Stimulated activated CD4-positive, alpha-beta T cell treated with anti-CD3 and anti-CD28 coated beads, Interleukin-4, amount 100 ng/mL, for 48 hours (primary cell): Measurements from ENCODE around the gene SLC6A13.
"Not testable (repeated sequence)": the region's sequence is repeated elsewhere in the genome, so short reads cannot be mapped to it uniquely, and the experiment has no call there.

Experiments
- DNase-seq, 2 donors: peaks; one replicate each; pipeline ENCODE4 v3.0.0-alpha.2; 2020; ENCODE audit warnings: low read depth in 2 of 2

Gene SLC6A13

GRCh38 chr12:262817-263216, at the start of gene SLC6A13:
Gene SLC6A13, minus strand, starts transcription at chr12:262836. Its CDS starts 2,784 bp downstream, at chr12:260052.
- no peak for DNase-seq

- no peak for DNase-seq
These were observed 45.9 kb upstream of the SLC6A13 start for GRCh38 chr12:308511-308910.

- DNase-seq, result no peak
These were observed 44.8 kb upstream of the SLC6A13 start for GRCh38 chr12:307406-307805.

GRCh38 chr12:304805-305204, 42.2 kb upstream of the SLC6A13 start:
- no peak for DNase-seq

- DNase-seq, result not testable (repeated sequence)
These were observed 40.1 kb upstream of the SLC6A13 start for GRCh38 chr12:302766-303165.

DNA sequence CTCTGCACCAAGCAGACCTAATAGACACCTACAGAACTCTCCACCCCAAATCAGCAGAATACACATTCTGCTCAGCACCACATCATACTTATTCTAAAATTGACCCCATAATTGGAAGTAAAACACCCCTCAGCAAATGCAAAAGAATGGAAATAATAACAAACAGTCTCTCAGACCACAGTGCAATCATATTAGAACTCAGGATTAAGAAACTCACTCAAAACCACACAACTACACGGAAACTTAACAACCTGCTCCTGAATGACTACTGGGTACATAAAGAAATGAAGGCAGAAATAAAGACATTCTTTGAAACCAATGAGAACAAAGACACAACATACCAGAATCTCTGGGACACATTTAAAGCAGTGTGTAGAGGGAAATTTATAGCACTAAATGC, 37.5 kb upstream of the SLC6A13 start:
- not testable (repeated sequence) for DNase-seq

GRCh38 chr12:299511-299910, 36.9 kb upstream of the SLC6A13 start:
- not testable (repeated sequence) for DNase-seq

DNA sequence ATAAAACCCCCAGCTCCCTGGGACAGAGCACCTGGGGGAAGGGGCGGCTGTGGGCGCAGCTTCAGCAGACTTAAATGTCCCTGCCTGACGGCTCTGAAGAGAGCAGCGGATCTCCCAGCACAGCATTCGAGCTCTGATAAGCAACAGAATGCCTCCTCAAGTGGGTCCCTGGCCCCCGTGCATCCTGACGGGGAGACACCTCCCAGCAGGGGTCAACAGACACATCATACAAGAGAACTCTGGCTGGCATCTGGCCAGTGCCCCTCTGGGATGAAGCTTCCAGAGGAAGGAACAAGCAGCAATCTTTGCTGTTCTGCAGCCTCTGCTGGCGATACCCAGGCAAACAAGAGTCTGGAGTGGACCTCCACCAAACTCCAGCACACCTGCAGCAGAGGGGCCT, 35.4 kb upstream of the SLC6A13 start:
- not testable (repeated sequence) for DNase-seq

DNA sequence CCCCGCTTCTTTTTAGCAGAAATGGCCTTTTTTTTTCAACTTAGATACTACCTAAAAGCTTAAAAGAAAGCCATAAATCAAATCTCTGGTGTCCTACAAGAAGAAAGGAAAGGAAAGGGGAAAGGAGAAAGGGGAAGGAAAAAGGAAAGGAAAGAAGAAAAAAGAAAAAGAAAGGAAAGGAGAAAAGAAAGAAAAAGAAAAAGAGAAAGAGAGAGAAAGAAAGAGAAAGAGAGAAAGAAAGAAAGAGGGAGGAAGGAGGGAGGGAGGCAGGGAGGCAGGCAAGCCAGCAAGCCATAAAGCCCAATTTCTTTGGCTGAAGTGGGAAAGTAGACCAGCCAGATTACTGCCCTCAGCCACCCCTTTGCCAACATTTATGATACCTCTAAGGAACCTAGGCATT, 32.5 kb upstream of the SLC6A13 start:
- DNase-seq, result no peak

GRCh38 chr12:293199-293598, 30.6 kb upstream of the SLC6A13 start:
- DNase-seq, result no peak

DNA sequence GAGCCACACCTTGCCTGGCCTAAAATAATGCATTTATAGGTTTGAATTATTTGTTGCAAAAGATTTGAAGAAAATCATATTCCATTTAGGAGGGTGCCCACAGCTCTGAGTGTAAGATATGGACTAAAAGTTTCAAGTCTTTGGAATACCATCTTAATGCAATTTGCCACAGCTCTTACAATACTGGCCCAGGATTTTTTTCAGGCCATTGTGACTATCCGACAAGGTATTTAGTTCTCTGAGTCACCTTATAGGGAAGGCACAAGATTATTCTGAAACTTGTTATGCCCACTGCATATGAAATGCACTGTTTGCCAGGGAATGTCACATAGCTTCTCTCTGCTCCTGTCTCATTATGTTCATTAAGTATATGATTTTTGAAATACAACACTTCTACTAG, 29.6 kb upstream of the SLC6A13 start:
- no peak for DNase-seq

DNA sequence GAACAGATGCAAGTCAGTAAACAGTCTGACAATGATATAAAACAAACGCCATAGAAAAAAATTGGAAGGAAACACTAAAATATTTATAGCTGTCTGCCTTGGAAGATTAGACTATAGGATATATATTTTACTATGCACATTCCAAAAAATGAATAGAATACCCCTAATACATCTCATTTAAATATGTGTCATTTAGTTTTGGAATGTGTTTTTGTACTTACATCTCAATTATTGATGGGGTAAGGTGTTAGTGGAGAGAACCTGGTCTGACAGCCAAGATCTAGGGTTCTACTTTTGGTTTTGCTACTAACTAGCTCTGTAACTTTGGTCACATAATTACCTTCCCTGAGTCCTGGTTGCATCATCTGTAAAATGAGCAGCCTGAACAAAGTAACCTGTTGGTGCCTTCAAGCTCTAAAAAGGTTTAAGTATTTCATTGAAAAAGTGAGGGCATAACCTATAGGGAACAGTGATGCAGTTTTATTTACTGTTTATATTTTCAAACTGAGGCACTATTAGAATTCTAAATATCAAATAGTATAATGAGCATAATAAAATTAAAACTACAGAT, 28.6 kb upstream of the SLC6A13 start:
- no peak for DNase-seq

DNA sequence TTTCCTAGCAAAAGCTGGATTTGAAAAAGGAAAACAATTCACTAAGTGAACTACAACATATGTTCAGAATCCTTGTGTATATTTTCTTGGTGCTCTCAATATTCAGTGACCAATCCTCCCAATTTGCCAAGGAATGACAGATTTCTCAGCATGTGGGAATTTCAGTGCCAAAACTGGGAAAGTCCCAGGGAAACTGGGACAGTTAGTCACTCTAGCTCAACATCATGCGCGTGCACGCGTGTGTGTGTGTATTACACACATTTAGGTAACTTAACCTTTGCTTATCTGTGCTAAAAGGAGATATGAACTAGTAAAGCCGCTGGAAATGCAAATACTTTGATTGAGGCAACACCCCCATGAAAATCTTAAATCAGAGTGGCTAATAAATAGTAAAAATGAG, 26.1 kb upstream of the SLC6A13 start:
- no peak for DNase-seq

DNA sequence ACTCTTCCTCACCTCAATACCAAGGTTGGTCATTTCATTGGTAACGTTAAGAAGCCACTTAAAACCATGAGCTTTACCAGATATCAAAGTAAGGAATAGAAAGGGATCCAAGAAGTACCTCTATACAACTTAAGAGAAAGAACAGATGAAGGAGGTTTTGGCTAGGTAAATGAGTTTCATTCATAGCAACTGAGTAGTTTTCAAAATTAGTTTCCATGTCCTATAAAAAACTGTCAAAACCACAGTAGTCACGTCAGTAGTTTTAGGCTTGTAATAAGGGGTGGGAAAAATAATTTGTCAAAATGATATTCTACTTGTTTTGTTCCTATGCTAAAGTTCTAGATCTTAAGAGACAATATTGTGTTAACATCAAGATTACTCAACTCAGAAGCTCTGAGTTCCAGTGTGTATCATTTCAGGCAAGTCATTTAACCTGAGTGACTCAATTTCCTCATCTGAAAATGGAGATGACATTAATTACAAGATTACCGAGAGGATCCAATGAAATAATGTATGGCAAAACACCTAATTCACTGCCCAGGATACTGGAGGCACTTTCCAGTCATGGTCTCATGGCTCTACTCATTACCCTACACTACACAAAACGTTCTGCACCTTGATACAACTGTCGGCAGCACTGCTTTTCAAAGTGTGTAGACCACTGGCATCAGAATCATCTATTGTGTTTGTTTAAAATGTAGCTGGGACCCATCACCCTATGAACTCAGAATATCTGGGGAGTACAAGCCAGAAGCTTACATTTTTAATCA, 24.1 kb upstream of the SLC6A13 start:
- DNase-seq, result no peak

DNA sequence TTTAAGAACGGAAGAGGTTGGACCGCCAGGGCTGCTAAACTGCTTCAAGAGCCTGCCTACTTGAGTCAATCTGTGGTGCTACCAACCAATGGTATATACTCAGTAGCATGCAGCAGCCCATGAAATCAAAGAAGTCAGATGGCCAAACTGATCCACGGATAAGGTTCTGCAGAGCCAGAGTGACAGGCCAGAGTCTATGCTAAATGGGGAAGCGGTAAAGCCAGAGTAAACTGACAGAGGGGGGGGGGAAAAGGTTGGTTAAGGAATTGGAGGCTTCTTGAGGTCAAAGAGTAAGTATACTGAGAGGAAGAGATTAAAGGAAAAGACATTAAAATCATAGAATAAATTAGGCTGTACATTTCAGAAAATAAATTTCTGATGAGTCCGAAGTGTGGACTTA, 15.4 kb upstream of the SLC6A13 start:
- DNase-seq, result no peak

DNA sequence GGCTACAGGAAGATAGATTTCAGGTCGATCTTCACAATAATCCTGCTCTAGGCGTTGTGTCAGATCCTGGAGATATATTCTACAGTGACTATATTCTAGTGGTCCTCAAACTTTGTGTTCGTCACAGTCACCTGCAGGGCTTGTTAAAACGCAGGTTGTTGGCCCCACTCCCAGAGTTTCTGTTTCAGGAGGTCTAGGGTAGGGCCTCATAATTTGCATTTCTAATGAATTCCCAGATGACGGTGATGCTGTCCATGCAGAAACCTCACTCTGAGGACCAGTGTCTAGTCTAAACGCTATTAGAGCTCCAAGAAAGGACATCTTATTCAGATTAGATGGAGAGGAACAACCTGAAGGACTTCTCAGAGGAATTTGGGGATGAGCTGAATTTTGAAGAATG, 13.2 kb upstream of the SLC6A13 start:
- no peak for DNase-seq

DNA sequence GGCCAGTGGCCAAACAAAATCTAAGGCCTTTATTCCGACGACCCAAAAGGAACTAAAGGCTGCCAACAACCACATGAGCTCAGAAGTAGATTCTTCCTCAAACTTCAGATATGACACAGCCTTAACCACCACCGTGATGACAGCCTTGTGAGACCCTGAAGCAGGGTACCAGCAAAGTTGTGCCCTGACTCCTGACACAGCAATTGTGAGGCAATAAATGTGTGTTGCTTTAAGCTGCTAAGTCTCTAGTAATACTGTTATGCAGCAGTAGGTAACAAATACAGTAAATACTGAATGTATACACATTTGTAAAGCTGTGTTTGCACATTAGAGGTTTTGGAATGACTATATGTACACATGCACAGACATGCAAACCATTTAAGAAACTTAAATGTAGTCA, 10.7 kb upstream of the SLC6A13 start:
- no peak for DNase-seq

DNA sequence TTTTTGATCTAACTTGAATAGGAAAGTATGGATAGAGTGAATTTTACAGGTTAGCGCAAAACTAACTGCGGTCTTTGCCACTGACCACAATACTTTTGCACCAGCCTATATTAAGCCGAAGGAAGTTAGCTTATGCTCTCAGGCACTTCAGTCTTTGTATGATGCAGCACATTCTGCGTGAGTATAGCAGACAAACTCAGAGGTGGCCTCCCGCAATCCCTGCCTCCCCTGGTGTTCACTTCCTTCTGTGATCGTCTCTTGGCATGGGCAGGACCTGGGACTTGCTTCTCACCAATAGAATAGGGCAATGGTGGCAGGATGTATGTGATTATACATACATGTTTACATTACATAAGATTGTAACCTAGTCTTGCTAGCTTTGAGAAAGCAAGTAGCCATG, 10.3 kb upstream of the SLC6A13 start:
- DNase-seq, result no peak

DNA sequence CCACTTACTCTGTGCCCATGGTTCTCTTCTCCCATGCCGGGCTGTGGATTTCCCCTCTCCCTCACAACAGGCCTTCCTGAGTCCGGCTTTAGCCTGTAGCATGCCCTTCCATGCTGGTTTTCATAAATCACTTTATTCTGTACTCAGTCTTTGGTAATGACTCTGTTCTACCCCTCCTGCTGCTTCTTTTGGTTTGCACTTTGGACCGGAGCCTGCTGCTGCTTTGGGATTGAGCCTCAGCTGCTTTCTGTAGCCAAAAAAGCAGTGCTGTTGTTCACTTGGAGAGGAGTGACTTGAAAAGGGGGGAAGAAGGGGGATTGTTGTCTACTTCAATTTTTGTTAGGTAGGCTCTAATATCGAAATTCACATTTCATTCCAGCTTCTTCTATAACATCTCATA, 8.5 kb upstream of the SLC6A13 start:
- DNase-seq, result no peak

DNA sequence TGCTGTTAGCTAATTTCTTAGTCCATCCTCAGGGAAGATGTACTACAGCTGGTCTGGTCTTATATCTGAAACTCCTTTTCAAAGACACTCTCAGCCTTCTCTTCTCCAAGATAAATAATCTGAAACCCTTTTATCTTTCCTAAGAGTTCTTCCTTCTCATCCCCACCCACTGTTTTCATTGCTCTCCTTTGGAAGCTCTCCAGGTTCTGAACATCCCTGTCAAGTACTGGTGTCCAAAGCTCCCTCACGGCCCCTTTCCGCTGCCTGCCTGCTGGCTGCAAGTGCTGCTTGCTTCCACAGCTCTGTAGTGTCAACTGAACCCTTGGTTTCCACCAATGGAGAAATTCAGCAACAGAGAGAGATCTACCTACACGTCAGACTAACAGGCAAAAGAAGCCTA, 6.6 kb upstream of the SLC6A13 start:
- DNase-seq, result no peak

DNA sequence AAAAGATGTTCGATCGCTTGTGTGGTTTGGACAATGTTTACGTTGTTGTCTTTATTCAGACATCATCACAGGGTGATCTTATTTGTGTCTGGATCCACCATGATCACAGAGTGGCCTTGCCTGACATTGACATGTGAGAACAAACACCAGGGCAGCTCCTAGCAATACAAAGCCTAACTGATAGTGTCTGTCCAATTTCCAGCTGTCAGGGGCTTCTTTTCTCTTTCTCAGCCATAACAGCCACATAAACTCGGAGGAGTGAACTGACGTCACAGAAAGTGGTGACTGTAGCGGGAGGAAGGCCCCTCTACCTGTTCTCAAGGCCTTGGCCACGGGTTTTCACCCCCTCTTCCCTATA, 5.8 kb upstream of the SLC6A13 start:
- no peak for DNase-seq

DNA sequence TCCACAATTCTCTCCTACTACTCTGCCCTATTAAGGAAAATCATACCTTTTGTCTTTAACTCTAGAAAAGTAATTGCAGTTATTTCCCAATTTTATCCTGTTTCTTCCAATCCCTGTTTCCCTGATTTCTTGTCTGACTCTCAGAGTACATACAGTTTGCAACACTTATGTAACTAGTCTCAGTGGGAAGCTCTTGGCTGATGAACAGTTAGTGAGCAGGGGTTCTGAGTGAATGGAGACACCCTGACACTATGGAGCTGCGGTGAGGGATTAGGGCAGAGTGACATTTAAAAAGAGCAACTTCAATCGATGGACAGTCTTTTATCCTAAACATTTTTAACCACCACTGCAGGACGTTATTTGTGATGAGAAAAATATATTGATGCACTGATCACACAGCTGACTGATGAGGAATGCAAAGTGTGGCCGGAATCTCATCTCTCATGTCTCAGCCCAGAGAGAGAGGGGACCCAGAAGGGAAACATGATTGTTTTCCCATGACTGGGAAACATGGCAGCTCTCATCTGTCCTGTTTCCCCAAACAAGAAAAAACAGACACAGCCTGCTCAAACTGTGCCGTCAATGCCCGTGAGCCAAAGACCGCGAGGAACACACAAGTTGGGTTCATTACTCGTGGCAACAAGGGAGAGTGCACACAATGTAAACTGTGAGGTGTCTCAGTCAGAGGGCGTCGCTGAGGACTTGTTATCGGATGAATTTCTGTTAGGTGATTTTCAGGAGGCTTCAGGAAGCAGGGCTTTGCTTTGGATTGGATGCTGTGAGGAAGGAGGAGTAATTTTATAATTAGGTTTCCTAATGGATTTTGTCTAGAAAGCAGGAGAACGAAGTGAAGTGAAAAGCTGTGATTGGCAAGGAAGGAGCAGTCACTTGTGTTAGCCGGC, 5.2 kb upstream of the SLC6A13 start:
- DNase-seq, result no peak

DNA sequence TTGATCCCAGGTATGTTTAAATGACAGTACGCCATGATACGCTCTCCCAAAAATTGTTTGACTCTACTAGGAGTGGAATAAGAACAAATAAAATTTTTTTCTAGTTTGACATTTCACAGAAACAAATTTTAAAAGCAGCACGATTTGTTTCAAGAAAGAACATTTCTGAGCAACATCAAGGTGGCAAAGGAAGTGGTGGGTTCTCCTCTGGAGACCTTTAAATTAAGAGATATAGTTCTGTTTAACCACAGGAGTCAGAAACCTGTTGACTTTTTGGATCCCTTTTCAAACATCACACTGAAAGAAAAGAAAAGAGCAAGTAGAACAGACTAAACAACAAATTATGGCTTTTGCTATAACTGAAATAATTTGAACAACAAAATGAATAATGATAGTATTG, 2.5 kb upstream of the SLC6A13 start:
- no peak for DNase-seq
